Psoas muscle (tissue), 8 donors: ENCODE results near the gene TSC1. TPM values are rescaled to one million over a fixed set of nuclear protein-coding genes. Genes with fewer than 3 reads are reported as not detected.

Experiments used
- ATAC-seq, 4 donors: fragments of 200-7000 bp; cut with Tn5 transposase; one replicate each; pipeline ENCODE4 v1.9.1; 2020; ENCODE audit warnings: moderate library complexity in 3 of 4, mild to moderate bottlenecking in 2 of 4
- DNase-seq, 2 donors: peaks; one replicate each; pipeline ENCODE4 v3.0.0-alpha.2; 2020
- H3K27ac ChIP-seq: fragments of 200-600 bp; one replicate; pipeline ENCODE4 v1.8.0; 2022
- H3K27me3 ChIP-seq, 3 donors: fragments of 200-600 bp in 1 of 3; one replicate each; pipeline versions ENCODE4 v1.6.1 to v1.8.0; 2013 to 2022; ENCODE audit warnings: low read length in 2 of 3, mild to moderate bottlenecking in 2 of 3, moderate library complexity in 1 of 3; ENCODE audit not compliant: insufficient read depth in 3 of 3
- H3K36me3 ChIP-seq, 2 donors: fragments of 200-600 bp in 1 of 2; one replicate each; pipeline versions ENCODE4 v1.6.1 to v1.8.0; 2013 to 2022; ENCODE audit warnings: low read depth in 1 of 2, mild to moderate bottlenecking in 1 of 2, moderate library complexity in 1 of 2; ENCODE audit not compliant: insufficient read depth in 1 of 2
- H3K4me1 ChIP-seq: fragments of 200-600 bp; one replicate; pipeline ENCODE4 v1.8.0; 2022
- H3K4me3 ChIP-seq: fragments of 200-600 bp; one replicate; pipeline ENCODE4 v1.8.0; 2022; ENCODE audit warnings: mild to moderate bottlenecking
- H3K9me3 ChIP-seq: fragments of 200-600 bp; one replicate; pipeline ENCODE4 v1.8.0; 2022
- CTCF ChIP-seq: fragments of 200-600 bp; IDR thresholded peaks from one replicate; pipeline ENCODE4 v1.8.0; 2022; ENCODE audit warnings: antibody characterized with exemption
- WGBS, 3 donors: extraction: QIAGEN DNeasy Blood & Tissue Kit; methylation state at CpG; one replicate each; pipeline versions ENCODE4 v1.1.6 to v1.1.7; 2013; 5-methylcytosine and 5-hydroxymethylcytosine counted together
- intact Hi-C, 2 donors: fragments of 100-400 bp; cut with DNase I; formaldehyde crosslinking; loops; one replicate each; pipeline versions ENCODE4 v1.11.0 to v1.14.2; 2022
- polyA plus RNA-seq, 3 donors: library from polyadenylated mRNA; stranded (reverse); fragments of 200-250 nt; gene quantifications; one replicate each; pipeline ENCODE4 v1.2.3, GENCODE V29; 2013
- total RNA-seq, 4 donors: library from RNA; stranded (reverse); fragmentation: NEBNext Ultra II Directional in 2 of 4; extraction: Animal tissue kit (Norgen Biotek cat#: 25700) in 2 of 4; gene quantifications; one replicate each; pipeline versions ENCODE4 v1.2.1 to v1.2.4, GENCODE V29; 2021 to 2023
- donor health status: healthy with polysubstance abuse.
- donor health status: DM: no; HTN: no; CAD: no; lungs with moderate emphysema.
- donor health status: Bipolar disorder and iron deficiency.
- donor health status: healthy.
- donor health status: DM: yes; HTN: yes; CAD: no.
- donor health status: DM: no; HTN: no; CAD: no.
- donor health status: DM: no; HTN: no; CAD: no.
- donor health status: DM: yes; HTN: yes; CAD: no.

Gene TSC1
- total and polyA plus RNA-seq, 7 donors: 13.1 to 38.4 (median 26.8) TPM

- H3K27me3 ChIP-seq: no peaks in the 10 kb centered on the region
- ATAC-seq (peak; percentile 51 to 75 (median 58)), DNase-seq (peak; percentile 72 to 80)
- intact Hi-C loops: no loop called here
- peak within 1 kb of the TSS; percentile 74 for H3K4me3 ChIP-seq
- H3K27ac ChIP-seq: peak within 1 kb of the TSS; percentile 39
- no peaks in the 10 kb centered on the region for H3K36me3 ChIP-seq
- TF ChIP-seq CTCF: no peak
- 9 to 10% (median 10%) methylated on average over 41 to 42 of the region's 42 CpGs for WGBS, 3 donors
- H3K9me3 ChIP-seq: no peaks in the 10 kb centered on the region
- H3K4me1 ChIP-seq: no peaks in the 10 kb centered on the region
Measured at GRCh38 chr9:132878695-132879456, 65.5 kb downstream of the TSC1 start, which contains the start of gene SPACA9. Gene SPACA9, plus strand, starts transcription at chr9:132878898. Its CDS starts 5,050 bp downstream, at chr9:132883948.

DNA sequence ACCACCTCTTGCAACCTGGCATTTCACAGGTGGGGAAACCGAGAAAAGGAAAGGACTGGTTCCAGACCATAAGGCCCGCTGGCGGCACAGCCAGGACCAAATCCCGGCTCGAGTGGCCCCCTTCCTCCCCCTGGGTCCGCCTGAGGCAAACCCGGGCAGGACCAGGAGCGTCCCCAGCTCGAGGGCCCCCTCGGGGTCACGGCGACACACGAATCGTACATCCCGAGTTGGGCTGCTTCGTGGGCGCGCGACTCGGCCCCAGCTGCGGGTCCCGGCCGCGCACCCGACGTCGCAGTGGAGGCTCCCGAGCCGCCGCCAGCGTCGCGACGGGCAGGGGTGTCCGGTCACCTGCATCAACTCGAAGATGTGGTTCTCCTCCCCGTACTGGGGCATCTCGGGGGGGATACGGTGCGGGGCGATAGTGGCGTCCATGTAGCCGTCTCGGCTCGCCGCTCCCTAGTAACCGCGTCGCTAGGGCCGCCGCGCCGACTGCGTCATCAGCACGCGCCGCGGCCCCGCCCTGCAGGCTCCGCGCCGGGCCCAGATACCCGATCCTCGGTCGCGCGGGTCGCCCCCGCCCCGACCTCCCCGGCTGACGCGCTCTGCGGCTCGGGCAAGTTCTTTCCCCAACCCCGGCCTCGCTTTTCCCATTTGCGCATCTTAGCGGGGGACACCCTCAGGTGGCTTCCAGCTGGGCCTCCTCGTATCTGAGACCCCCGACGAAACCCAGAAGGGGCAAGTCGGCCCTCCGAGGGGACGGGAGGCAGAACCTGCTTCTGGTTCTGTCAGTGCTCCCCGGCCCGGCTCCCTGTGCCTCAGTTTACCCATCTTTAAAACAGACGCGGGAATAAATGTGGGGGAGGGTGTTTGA lies 66.4 kb downstream of the TSC1 start, which contains the start of gene AK8:
Gene AK8 (minus strand): TSS at position 461 of the 871 bp plus-strand sequence. CDS start 29 bp downstream, at position 432.
- Histone ChIP-seq H3K4me3 (peak within 1 kb of the TSS; percentile 74), H3K4me1 (no peaks in the 10 kb centered on the region), H3K9me3 (no peaks in the 10 kb centered on the region), H3K27me3 (no peaks in the 10 kb centered on the region), H3K27ac (peak within 1 kb of the TSS; percentile 39), H3K36me3 (no peaks in the 10 kb centered on the region)
- DNase-seq (peak; percentile 74 to 80), ATAC-seq (peak; percentile 87 to 97 (median 89))
- TF ChIP-seq CTCF: no peak
- WGBS, 3 donors: 0 to 2% (median 1%) methylated on average over 56 to 89 of the region's 89 CpGs
- intact Hi-C loops: no loop called here

GRCh38 chr9:132877458-132877823 lies 67.0 kb downstream of the TSC1 start:
- Histone ChIP-seq H3K27me3 (peaks cover 0 to 2% (median 0%) of the 10 kb centered on the region in 3 donors), H3K4me3 (peak overlapping the region; percentile 74), H3K4me1 (no peaks in the 10 kb centered on the region), H3K36me3 (no peaks in the 10 kb centered on the region), H3K9me3 (no peaks in the 10 kb centered on the region), H3K27ac (no peak overlapping the region)
- TF ChIP-seq CTCF: no peak
- no peak for ATAC-seq
- intact Hi-C loops: no loop called here
- DNase-seq: no peak
- 33 to 37% (median 34%) methylated on average over 14 of the region's 14 CpGs for WGBS, 3 donors

GRCh38 chr9:132876849-132877248 lies 67.6 kb downstream of the TSC1 start:
- Histone ChIP-seq H3K9me3 (no peaks in the 10 kb centered on the region), H3K4me3 (no peak overlapping the region), H3K27me3 (peaks cover 0 to 3% (median 0%) of the 10 kb centered on the region in 3 donors), H3K27ac (no peak overlapping the region), H3K4me1 (no peaks in the 10 kb centered on the region), H3K36me3 (no peaks in the 10 kb centered on the region)
- intact Hi-C loops: no loop called here
- 84 to 92% (median 85%) methylated on average over 3 of the region's 3 CpGs for WGBS, 3 donors
- DNase-seq (no peak), ATAC-seq (no peak)
- no peak for TF ChIP-seq CTCF
